GM08714 (cell line): Measurements from ENCODE around the gene SDK1.

ENCODE experiments used
- H3K4me3 ChIP-seq: fragments of 200-500 bp; sonication (Bioruptor generic); 2 replicates; pipeline ENCODE4 v1.5.1; 2014; ENCODE audit warnings: mild to moderate bottlenecking, low read length, inconsistent platforms
- ZNF274 ChIP-seq: IDR thresholded peaks from 2 replicates; pipeline ENCODE4 v1.6.1; 2012; ENCODE audit warnings: mild to moderate bottlenecking, low read depth, low read length

The SDK1 gene

GRCh38 chr7:3844540-3845151 lies 543.6 kb downstream of the SDK1 start:
- TF ChIP-seq ZNF274 = no peak
- H3K4me3 ChIP-seq = no peak overlapping the region

GRCh38 chr7:3846738-3847137 lies 545.7 kb downstream of the SDK1 start:
- TF ChIP-seq ZNF274 = no peak
- H3K4me3 ChIP-seq = no peak overlapping the region

GRCh38 chr7:3847336-3847735 lies 546.3 kb downstream of the SDK1 start:
- no peak overlapping the region for H3K4me3 ChIP-seq
- no peak for TF ChIP-seq ZNF274

GRCh38 chr7:3859431-3859830 lies 558.4 kb downstream of the SDK1 start:
- no peak overlapping the region for H3K4me3 ChIP-seq
- TF ChIP-seq ZNF274 = no peak

GRCh38 chr7:3860932-3861331 lies 559.9 kb downstream of the SDK1 start:
- H3K4me3 ChIP-seq = no peak overlapping the region
- no peak for TF ChIP-seq ZNF274

- H3K4me3 ChIP-seq = no peak overlapping the region
- no peak for TF ChIP-seq ZNF274
Observed at GRCh38 chr7:3861386-3861785, 560.3 kb downstream of the SDK1 start.

- H3K4me3 ChIP-seq = no peak overlapping the region
- no peak for TF ChIP-seq ZNF274
Observed at GRCh38 chr7:3861941-3862340, 560.9 kb downstream of the SDK1 start.

- no peak overlapping the region for H3K4me3 ChIP-seq
- no peak for TF ChIP-seq ZNF274
Observed at GRCh38 chr7:3862774-3863173, 561.7 kb downstream of the SDK1 start.

- no peak for TF ChIP-seq ZNF274
- no peak overlapping the region for H3K4me3 ChIP-seq
Observed at GRCh38 chr7:3866277-3866676, 565.2 kb downstream of the SDK1 start.

- no peak for TF ChIP-seq ZNF274
- H3K4me3 ChIP-seq = no peak overlapping the region
Observed at GRCh38 chr7:3867863-3868262, 566.8 kb downstream of the SDK1 start.

- TF ChIP-seq ZNF274 = no peak
- H3K4me3 ChIP-seq = no peak overlapping the region
Observed at GRCh38 chr7:3879355-3880075, 578.5 kb downstream of the SDK1 start.

- H3K4me3 ChIP-seq = no peak overlapping the region
- TF ChIP-seq ZNF274 = no peak
Observed at GRCh38 chr7:3880228-3880987, 579.4 kb downstream of the SDK1 start.

GRCh38 chr7:3882782-3883181 lies 581.7 kb downstream of the SDK1 start:
- TF ChIP-seq ZNF274 = no peak
- no peak overlapping the region for H3K4me3 ChIP-seq

GRCh38 chr7:3884543-3884942 lies 583.5 kb downstream of the SDK1 start:
- TF ChIP-seq ZNF274 = no peak
- H3K4me3 ChIP-seq = no peak overlapping the region
